SK-N-SH (cell line): ENCODE measurements around the gene CLK2.
"Not testable (repeated sequence)": the region's sequence is repeated elsewhere in the genome, so short reads cannot be mapped to it uniquely, and the experiment has no call there.

Experiments used
- CTCF ChIP-seq: fragments of 200-600 bp; sonication (generic); IDR thresholded peaks from 2 replicates; pipeline ENCODE4 v1.6.1; 2017; ENCODE audit warnings: antibody characterized with exemption, mild to moderate bottlenecking, moderate library complexity
- GATA2 ChIP-seq: sonication (generic); formaldehyde crosslinking; IDR thresholded peaks from 2 replicates; pipeline ENCODE4 v1.5.0; 2020; ENCODE audit warnings: mild to moderate bottlenecking, missing genetic modification reagents
- POLR2AphosphoS5 ChIP-seq: IDR thresholded peaks from 2 replicates; pipeline ENCODE4 v1.6.1; 2012; ENCODE audit warnings: low read depth, low read length
- SMC3 ChIP-seq: IDR thresholded peaks from 2 replicates; pipeline ENCODE4 v1.6.1; 2012; ENCODE audit warnings: low read depth, low read length, improper control_type of control experiment
- TAF1 ChIP-seq: IDR thresholded peaks from 2 replicates; pipeline ENCODE4 v1.6.1; 2012; ENCODE audit warnings: low read depth, mild to moderate bottlenecking, low read length, moderate library complexity, borderline replicate concordance
- YY1 ChIP-seq: IDR thresholded peaks from 2 replicates; pipeline ENCODE4 v1.4.0; 2012; ENCODE audit warnings: low read depth, mild to moderate bottlenecking
- TF ChIP-seq, protein P1 (sequence below): IDR thresholded peaks from 2 replicates; pipeline ENCODE4 v1.4.0; 2012; ENCODE audit warnings: low read depth

GRCh38 chr1:155214702-155215101, 58.6 kb downstream of the CLK2 start:
- TF ChIP-seq, protein P1, sequence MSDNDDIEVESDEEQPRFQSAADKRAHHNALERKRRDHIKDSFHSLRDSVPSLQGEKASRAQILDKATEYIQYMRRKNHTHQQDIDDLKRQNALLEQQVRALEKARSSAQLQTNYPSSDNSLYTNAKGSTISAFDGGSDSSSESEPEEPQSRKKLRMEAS, result not testable (repeated sequence)
- not testable (repeated sequence) for TF ChIP-seq TAF1, POLR2AphosphoS5, CTCF, YY1, GATA2, SMC3
